T-helper 2 cell treated with Interferon-gamma antibody and Interleukin-4, amounts not matched to agents 5 μg/mL and 100 μg/mL, for 36 hours (primary cell): Measurements from ENCODE around the gene STXBP6.
"Not testable (repeated sequence)": the region's sequence is repeated elsewhere in the genome, so short reads cannot be mapped to it uniquely, and the experiment has no call there.

Source experiments
- DNase-seq: peaks from one replicate; pipeline ENCODE4 v3.0.0; 2021; ENCODE audit warnings: low spot score
- H3K27ac Mint-ChIP-seq: one replicate; pipeline ENCODE4 v1.8.0; 2021; ENCODE audit warnings: mild to moderate bottlenecking, mixed read lengths
- H3K27me3 Mint-ChIP-seq: one replicate; pipeline ENCODE4 v1.8.0; 2021; ENCODE audit warnings: low read depth, mixed read lengths
- H3K36me3 Mint-ChIP-seq: one replicate; pipeline ENCODE4 v1.8.0; 2021; ENCODE audit warnings: low read depth, mixed read lengths
- H3K4me1 Mint-ChIP-seq: one replicate; pipeline ENCODE4 v1.8.0; 2021; ENCODE audit warnings: low read depth, mixed read lengths
- H3K4me3 Mint-ChIP-seq: one replicate; pipeline ENCODE4 v1.8.0; 2022; ENCODE audit warnings: mild to moderate bottlenecking, moderate library complexity, mixed read lengths
- H3K9me3 Mint-ChIP-seq: one replicate; pipeline ENCODE4 v1.8.0; 2021; ENCODE audit warnings: mixed read lengths

The STXBP6 gene

DNA sequence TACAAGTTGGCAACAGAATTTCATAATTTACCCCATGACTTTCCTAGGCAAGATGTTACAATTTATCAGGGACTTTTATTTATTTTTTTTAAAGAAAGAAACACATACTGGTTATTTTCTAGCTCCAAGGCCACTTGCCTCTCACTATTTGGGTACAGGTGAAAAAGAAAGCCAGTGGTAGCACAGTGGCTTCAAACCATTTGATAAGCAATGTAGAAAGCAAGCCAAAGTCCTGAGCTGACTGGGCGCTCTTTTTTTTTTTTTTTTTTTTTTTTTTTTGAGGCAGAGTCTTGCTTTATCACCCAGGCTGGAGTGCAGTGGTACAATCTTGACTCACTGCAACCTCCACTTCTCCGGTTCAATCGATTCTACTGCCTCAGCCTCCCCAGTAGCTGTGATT is 73.3 kb downstream of the STXBP6 start:
- Mint-ChIP-seq H3K27me3 (no peaks in the 10 kb centered on the region), H3K4me3 (no peak overlapping the region), H3K27ac (no peak overlapping the region), H3K9me3 (no peaks in the 10 kb centered on the region), H3K4me1 (no peaks in the 10 kb centered on the region), H3K36me3 (no peaks in the 10 kb centered on the region)
- no peak for DNase-seq

DNA sequence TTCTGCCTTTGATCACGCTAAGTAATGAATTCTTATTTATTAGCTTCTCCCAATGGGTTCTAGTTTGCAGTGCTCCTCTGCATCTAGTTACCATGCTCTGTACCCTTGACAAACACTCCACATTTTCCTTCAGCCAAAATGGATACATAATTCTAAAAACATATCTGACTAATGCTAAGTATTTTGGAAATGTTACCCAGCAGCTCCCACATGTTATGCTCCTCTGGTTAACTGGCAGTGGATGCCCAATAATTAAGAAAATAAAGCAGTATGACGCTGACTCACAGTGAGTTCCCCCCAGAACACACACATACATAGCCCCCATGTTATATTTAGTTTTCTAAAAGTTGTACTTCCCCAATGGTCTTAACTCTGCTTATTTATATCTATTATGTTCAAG is 74.6 kb downstream of the STXBP6 start:
- H3K36me3 Mint-ChIP-seq: no peaks in the 10 kb centered on the region
- H3K27ac Mint-ChIP-seq: no peak overlapping the region
- no peaks in the 10 kb centered on the region for H3K27me3 Mint-ChIP-seq
- no peak overlapping the region for H3K4me3 Mint-ChIP-seq
- no peak for DNase-seq
- no peaks in the 10 kb centered on the region for H3K4me1 Mint-ChIP-seq
- H3K9me3 Mint-ChIP-seq: no peaks in the 10 kb centered on the region

DNA sequence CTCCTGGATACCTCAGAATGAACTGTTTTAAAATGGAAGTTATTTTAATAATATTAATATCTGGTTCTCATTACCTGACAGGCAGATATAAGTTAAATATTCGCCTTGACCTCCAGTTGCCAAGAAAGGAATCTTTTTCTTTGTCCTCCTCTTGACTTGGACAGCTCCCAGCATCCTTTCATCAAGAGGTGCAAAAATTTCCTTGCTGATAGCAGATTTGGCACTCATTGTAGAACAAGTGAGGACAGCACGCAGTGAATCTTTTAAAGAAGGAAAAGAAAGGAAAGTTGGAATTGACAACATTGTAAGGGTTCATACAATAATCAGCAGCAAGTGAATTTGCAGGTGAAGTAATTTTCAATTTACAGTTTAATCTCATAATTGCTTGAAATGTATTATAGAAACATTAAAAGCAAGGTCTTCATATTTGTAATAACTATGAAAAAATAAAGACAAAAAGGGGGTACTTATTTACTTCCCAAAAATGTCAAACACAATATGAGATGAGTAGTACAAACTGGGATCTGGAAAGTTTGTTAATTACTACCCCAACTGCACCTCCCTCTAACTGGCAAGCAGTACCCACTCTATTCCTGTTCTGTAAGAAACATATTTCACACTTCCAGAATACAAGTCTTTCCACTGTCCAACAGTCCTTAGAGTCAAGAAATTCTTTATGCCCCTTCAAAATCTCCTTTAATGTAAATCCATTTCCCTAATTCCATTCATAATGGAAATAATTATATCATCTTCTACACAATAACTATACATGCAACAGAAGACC is 75.2 kb downstream of the STXBP6 start:
- Mint-ChIP-seq H3K27me3 (no peaks in the 10 kb centered on the region), H3K36me3 (no peaks in the 10 kb centered on the region)

DNA sequence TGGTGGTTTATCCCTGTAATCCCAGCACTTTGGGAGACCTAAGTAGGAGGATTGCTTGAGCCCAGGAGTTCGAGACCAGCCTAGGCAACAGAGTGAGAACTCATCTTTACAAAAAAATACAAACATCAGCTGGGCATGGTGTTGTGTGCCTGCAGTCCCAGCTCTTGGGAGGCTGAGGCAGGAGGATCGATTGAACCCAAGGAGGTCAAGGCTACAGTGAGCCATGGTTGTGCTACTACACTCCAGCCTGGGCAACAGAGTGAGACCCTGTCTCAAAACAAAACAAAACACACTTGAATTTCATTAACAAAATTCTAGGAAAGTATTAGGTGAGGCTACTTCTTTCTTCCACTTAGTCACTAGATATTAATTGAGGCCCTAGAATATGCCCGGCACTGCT is 77.1 kb downstream of the STXBP6 start:
- no peak for DNase-seq
- H3K4me1 Mint-ChIP-seq: no peaks in the 10 kb centered on the region

More for the DNA sequence above, 75.2 kb downstream of the STXBP6 start:
- H3K4me3 Mint-ChIP-seq: no peak overlapping the region
- no peaks in the 10 kb centered on the region for H3K9me3 Mint-ChIP-seq
- no peak for DNase-seq
- no peak overlapping the region for H3K27ac Mint-ChIP-seq
- H3K4me1 Mint-ChIP-seq: no peaks in the 10 kb centered on the region

DNA sequence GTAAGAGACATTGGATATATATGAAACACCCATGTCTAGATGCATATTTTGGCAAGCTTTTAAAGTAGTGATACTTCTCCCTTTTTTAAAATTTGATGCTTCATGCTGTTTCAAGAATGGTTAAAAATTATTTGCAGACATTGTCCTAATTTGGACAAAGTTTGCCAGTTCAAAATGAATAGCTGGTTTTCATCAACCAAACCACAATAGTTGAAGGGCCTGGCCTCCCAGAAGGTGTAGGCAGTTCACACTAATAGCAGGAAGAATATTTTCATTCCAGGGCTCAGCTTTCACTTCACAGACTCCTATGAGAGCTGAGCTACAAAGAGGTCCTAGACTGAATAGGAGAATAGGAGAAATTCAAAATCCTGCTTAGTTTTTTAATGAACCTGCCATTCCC is 78.7 kb downstream of the STXBP6 start:
- Mint-ChIP-seq H3K4me1 (no peaks in the 10 kb centered on the region), H3K27ac (no peak overlapping the region), H3K27me3 (no peaks in the 10 kb centered on the region), H3K9me3 (no peaks in the 10 kb centered on the region), H3K4me3 (no peak overlapping the region), H3K36me3 (no peaks in the 10 kb centered on the region)
- DNase-seq: no peak

More for the DNA sequence above, 77.1 kb downstream of the STXBP6 start:
- Mint-ChIP-seq H3K4me3 (no peak overlapping the region), H3K9me3 (no peaks in the 10 kb centered on the region), H3K36me3 (no peaks in the 10 kb centered on the region), H3K27ac (no peak overlapping the region), H3K27me3 (no peaks in the 10 kb centered on the region)

DNA sequence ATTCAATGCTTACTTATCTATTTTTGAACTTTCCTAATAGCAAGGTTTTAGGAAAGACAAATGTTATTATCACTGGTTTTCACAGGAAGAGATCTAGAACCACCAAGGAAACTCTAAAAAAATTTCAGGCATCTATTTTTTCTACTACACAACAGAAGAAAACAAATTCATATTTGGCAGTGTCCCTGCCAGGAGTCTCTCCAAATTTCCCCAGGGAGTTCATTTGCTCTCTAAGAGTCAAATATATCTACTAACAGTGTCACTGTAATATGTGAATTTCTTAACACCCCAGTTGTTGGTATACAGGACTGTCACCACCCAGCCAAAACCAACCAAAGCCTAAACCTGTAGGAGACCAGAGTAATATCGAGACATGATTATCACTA is 83.4 kb downstream of the STXBP6 start:
- no peaks in the 10 kb centered on the region for H3K4me1 Mint-ChIP-seq
- H3K27ac Mint-ChIP-seq: no peak overlapping the region
- no peaks in the 10 kb centered on the region for H3K27me3 Mint-ChIP-seq
- no peak overlapping the region for H3K4me3 Mint-ChIP-seq
- DNase-seq: no peak
- H3K36me3 Mint-ChIP-seq: no peaks in the 10 kb centered on the region
- H3K9me3 Mint-ChIP-seq: no peaks in the 10 kb centered on the region

DNA sequence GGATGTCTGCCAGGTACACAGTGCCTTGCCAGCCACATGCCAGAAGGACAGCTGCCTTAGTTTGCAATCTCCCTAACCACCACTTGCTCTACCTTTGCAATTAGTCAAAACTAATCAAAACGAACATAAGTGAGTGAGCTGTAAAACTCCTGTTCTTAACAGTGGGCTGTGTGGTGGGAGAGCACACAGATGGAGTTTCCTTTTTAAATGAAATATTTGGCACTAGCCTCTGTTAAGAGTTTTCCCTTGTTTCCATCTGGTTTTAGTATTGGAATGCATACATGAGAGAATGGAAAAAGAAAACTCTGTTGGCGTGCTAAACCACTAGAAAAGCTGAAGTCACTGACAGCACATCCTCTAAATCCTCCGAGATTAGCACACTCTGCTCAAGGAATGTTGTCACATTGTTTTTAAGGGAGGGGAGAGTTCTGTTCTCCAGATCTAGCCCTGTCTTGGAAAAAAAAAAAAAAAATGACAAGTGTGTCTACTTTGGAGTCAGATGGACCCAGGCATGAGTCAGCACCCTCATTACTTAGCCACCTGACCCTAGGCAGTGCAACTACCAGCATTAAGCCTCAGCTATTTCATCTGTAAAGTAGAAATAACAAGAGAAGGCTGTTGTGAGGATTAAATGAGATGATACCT is 83.9 kb downstream of the STXBP6 start:
- Mint-ChIP-seq H3K4me3 (no peak overlapping the region), H3K36me3 (no peaks in the 10 kb centered on the region), H3K9me3 (no peaks in the 10 kb centered on the region), H3K4me1 (no peaks in the 10 kb centered on the region), H3K27me3 (no peaks in the 10 kb centered on the region), H3K27ac (no peak overlapping the region)
- DNase-seq: no peak

DNA sequence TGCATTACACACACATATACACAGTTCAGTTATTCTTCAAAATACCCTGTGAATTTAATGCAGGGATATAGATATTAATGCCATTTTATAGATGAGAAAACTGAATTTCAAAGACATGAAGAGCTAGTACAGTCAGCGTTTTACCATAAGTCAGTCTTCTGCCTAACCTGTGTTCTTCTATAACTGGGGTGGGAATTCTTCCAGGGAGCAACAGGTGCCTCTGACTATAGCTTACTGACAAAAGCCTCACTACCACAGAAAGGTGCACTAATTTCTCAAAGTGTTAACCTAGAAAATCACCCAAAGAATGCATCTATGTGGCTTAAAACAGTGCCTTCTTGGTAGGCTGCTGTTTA is 84.4 kb downstream of the STXBP6 start:
- Mint-ChIP-seq H3K27ac (no peak overlapping the region), H3K9me3 (no peaks in the 10 kb centered on the region), H3K4me3 (no peak overlapping the region), H3K4me1 (no peaks in the 10 kb centered on the region), H3K27me3 (no peaks in the 10 kb centered on the region), H3K36me3 (no peaks in the 10 kb centered on the region)
- DNase-seq: no peak

DNA sequence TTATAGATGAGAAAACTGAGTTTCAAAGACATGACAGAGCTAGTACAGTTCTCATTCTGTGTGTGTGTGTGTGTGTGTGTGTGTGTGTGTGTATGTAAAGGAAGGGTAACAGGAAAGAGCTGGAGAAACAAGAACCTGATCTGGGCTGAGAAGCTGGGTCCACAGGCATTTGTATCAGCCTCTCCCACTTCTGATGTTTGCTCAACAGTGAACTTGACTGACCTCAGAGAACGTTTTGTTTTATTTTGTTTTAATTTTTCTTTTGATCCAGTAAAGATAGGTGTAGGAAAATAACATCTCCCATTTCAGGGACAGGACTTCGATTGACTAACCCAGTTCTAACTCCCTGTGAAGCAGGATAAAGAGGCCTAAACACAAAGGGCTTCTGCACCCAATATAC is 85.4 kb downstream of the STXBP6 start:
- no peaks in the 10 kb centered on the region for H3K27me3 Mint-ChIP-seq

DNA sequence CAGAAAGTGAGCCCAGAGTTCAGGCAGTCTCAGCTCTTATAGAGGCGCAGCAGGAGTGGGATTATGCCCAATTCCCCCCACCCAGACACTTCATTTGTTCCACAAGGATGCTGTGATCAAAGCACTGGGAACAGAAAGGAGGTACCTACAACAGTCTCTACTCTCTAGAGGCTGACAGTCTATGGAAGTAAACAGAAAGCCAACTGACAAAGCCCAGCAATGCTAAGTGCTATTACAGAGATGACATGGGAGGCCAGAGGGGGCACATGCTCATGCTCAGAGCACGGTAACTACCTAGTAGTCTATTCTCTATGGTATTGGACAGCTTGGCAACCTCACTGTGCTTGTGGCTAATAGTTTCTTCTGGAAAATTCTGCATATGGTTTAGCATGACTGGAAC is 85.9 kb downstream of the STXBP6 start:
- H3K4me3 Mint-ChIP-seq: no peak overlapping the region
- no peaks in the 10 kb centered on the region for H3K4me1 Mint-ChIP-seq
- no peaks in the 10 kb centered on the region for H3K27me3 Mint-ChIP-seq
- no peaks in the 10 kb centered on the region for H3K9me3 Mint-ChIP-seq
- DNase-seq: no peak
- no peaks in the 10 kb centered on the region for H3K36me3 Mint-ChIP-seq
- H3K27ac Mint-ChIP-seq: no peak overlapping the region

More for the DNA sequence above, 85.4 kb downstream of the STXBP6 start:
- no peaks in the 10 kb centered on the region for H3K36me3 Mint-ChIP-seq
- no peak overlapping the region for H3K4me3 Mint-ChIP-seq
- H3K4me1 Mint-ChIP-seq: no peaks in the 10 kb centered on the region
- DNase-seq: no peak
- H3K27ac Mint-ChIP-seq: no peak overlapping the region
- no peaks in the 10 kb centered on the region for H3K9me3 Mint-ChIP-seq

DNA sequence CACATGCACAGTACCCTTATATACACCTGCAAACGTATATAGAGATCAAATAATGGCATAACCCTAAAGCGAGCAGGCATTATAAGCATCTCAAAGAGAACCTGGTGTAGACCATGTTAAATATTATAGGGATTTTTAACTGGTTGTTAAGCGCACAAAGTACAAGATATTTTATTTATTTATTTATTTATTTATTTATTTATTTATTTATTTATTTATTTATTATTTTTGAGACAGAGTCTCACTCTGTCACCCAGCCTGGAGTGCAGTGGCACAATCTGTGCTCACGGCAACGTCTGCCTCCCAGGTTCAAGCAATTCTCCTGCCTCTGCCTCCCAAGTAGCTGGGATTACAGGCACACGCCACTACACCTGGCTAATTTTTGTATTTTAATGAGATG is 87.8 kb downstream of the STXBP6 start:
- DNase-seq, H3K4me1 Mint-ChIP-seq, H3K27me3 Mint-ChIP-seq, H3K36me3 Mint-ChIP-seq, H3K9me3 Mint-ChIP-seq, H3K4me3 Mint-ChIP-seq, H3K27ac Mint-ChIP-seq: not testable (repeated sequence)

DNA sequence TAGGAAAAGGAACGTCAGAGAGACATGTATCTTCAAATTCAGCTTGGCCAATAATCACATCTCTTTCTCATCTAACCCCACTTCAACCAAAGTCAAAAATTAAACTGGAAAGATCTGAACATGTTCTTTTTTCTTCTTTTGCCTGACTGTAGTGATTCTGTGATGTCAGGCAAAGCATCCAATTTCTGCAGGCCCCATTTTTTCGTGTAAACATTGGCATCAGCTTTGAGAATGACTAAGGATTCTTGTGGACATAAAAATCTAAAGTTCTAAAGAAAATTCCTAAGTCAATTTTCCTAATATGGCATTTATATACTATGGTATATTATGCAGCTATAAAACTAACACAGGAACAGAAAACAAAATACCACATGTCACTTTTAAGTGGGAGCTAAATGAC is 89.1 kb downstream of the STXBP6 start:
- Mint-ChIP-seq H3K27ac (no peak overlapping the region), H3K27me3 (no peaks in the 10 kb centered on the region), H3K4me1 (no peaks in the 10 kb centered on the region), H3K4me3 (no peak overlapping the region), H3K9me3 (no peaks in the 10 kb centered on the region), H3K36me3 (no peaks in the 10 kb centered on the region)
- no peak for DNase-seq

DNA sequence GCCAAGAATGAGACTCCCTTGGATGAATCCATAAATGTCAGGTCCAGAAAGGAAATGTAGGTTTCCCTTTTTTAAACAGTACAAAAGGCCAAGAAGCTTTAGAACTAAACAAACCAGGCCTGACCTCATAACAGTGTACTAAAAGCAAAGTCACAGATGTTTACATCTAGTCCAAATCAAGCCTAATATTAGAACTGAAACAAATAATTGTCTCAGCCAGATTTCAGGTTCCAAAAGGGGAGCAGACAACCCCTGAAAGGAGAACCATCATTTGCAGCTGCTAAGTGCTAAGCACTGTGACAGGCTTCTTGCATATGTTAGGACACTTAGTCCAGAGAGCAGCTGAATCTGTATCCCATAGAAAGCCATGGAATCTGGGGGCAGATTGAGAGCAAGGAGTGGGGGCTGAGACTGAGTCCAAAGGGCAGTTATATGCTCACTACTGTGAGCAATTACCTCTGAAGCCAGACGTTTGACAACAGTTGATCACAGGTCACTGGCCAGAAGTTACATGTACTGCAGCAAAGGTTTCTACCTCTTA is 90.1 kb downstream of the STXBP6 start:
- H3K9me3 Mint-ChIP-seq: no peaks in the 10 kb centered on the region
- no peak overlapping the region for H3K4me3 Mint-ChIP-seq
- DNase-seq: no peak
- no peaks in the 10 kb centered on the region for H3K4me1 Mint-ChIP-seq
- H3K36me3 Mint-ChIP-seq: no peaks in the 10 kb centered on the region
- H3K27ac Mint-ChIP-seq: no peak overlapping the region
- H3K27me3 Mint-ChIP-seq: no peaks in the 10 kb centered on the region

DNA sequence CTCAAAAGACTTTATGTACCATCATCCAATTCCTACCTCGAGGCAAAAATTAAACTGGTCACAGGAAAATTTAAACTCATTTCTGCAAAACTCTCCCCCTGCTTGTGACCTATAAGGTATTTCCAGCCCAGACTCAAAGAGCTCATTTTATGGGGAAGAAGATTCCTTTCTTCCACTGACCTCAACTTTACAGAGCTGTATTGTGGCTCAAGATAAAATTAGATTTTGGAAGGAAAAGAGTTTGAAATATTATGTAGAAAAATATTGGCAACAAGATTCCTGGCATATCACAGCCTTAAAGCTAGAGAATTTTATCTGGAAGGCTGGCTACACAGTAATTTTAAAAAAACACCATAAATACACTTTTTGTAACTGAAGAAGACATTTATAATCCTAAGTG is 91.7 kb downstream of the STXBP6 start:
- Mint-ChIP-seq H3K36me3 (no peaks in the 10 kb centered on the region), H3K27ac (no peak overlapping the region), H3K9me3 (no peaks in the 10 kb centered on the region), H3K4me1 (no peaks in the 10 kb centered on the region), H3K27me3 (no peaks in the 10 kb centered on the region), H3K4me3 (no peak overlapping the region)
- DNase-seq: no peak

DNA sequence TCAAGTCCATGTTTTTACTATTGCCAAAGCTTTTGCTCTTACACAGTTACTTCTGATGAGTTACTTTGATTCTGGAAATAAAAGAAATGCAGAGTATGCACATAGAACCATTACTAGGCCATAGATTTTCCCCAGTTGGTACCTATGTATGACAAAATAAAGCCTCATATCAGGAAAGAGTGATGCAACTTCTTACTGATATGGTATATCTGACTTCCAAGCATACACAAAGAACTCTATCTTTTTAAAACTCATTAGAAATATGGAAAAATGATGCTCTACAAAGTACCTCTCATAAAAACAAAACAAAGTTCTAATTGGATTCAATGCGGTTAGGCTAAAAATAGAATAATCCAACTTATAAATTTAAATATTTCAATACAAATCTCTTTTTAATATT is 92.1 kb downstream of the STXBP6 start:
- Mint-ChIP-seq H3K27me3 (no peaks in the 10 kb centered on the region), H3K4me1 (no peaks in the 10 kb centered on the region), H3K9me3 (no peaks in the 10 kb centered on the region), H3K36me3 (no peaks in the 10 kb centered on the region), H3K4me3 (no peak overlapping the region), H3K27ac (no peak overlapping the region)
- no peak for DNase-seq
